Right hindlimb (tissue), 1 donor: ENCODE data around the gene CLIC4.
A peak's percentile ranks its signal among the peaks of the same experiment; 100 is the strongest.
"Not testable (repeated sequence)": the region's sequence is repeated elsewhere in the genome, so short reads cannot be mapped to it uniquely, and the experiment has no call there.

Source experiments
- DNase-seq: peaks from one replicate; pipeline ENCODE4 v3.0.0-alpha.2; 2018

Gene CLIC4

DNA sequence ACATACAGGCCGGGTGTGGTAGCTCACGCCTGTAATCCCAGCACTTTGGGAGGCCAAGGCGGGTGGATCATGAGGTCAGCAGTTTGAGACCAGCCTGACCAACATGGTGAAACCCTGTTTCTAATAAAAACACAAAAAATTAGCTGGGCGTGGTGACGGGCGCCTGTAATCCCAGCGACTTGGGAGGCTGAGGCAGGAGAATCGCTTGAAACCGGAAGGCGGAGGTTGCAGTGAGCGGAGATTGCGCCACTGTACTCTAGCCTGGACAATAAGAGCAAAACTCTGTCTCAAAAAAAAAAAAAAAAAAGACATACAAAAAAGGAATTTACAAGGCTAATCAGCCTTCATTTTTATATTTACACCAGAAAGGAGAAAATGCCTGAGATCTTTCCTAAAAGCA is 78.2 kb downstream of the CLIC4 start:
- not testable (repeated sequence) for DNase-seq

GRCh38 chr1:24825174-24825573 is 79.9 kb downstream of the CLIC4 start:
- DNase-seq: no peak

DNA sequence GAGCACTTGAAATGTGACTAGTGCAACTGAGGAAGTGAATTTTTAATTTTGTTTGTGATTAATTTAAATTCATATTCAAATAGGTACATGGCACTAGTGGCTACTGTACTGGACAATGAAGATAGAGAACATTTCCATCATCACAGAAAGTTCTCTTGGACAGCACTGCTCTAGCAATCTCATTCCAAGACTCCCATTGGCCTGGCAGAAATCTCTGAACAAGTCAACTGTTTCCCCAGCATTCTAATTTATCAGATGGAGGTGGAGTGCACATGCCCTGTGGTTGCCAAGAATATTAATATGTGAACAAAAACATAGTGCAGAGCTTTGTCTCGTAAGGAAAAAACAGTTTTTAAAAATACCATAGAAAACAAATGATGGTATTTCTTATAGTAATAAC is 81.3 kb downstream of the CLIC4 start:
- DNase-seq: no peak

- DNase-seq: no peak
These were observed 82.3 kb downstream of the CLIC4 start for GRCh38 chr1:24827379-24828135.

- DNase-seq: no peak
These were observed 83.1 kb downstream of the CLIC4 start for GRCh38 chr1:24828183-24828886.

DNA sequence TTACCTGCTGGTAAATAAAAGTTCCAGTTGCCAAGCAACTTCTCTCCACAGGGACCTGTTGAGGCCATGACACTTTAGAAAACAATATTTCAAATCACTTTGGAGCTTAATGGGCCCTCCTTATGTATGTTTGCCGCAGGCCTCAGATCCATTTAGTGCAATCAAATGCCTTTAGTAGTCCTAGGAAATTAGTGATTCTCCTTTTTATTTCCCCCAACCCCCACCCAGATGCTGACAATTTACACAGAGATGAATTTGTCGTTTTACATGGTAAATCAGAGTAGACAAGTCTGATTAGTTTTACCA is 83.6 kb downstream of the CLIC4 start:
- DNase-seq: no peak

GRCh38 chr1:24830680-24831272 is 85.5 kb downstream of the CLIC4 start:
- no peak for DNase-seq

DNA sequence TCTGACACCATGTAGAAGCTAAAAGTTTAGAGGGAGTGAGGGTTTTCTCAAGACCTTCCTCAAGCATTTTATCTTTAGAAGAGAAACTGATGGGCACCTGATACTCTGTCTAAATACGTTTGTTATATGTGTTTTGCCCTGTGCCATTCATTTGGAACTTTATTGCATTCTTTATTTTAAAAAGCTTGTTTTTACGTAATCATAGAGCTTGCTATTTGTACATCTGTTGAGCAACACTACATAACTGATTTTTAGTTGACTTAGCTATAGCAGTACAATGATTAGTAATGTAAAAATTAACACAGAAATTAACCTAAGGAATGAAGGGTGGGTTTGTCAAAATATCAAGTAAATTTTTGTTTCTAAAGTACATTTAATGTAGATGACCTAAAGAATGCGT is 96.3 kb downstream of the CLIC4 start:
- no peak for DNase-seq

DNA sequence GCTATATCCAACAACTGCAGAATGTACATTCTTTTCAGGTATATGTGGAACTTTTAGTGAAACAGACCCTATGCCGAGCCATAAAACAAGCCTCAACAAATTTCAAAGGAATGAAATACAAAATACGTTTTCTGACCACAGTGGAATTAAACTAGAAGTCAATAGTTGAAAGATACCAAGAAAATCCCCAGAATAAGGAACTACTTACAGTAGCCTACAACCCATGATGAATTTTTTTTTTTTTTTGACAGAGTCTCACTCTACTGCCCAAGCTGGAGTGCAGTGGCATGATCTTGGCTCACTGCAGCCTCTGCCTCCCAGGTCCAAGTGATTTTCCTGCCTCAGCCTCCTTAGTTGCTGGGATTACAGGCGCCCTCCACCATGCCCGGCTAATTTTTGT is 101.4 kb downstream of the CLIC4 start:
- no peak for DNase-seq

DNA sequence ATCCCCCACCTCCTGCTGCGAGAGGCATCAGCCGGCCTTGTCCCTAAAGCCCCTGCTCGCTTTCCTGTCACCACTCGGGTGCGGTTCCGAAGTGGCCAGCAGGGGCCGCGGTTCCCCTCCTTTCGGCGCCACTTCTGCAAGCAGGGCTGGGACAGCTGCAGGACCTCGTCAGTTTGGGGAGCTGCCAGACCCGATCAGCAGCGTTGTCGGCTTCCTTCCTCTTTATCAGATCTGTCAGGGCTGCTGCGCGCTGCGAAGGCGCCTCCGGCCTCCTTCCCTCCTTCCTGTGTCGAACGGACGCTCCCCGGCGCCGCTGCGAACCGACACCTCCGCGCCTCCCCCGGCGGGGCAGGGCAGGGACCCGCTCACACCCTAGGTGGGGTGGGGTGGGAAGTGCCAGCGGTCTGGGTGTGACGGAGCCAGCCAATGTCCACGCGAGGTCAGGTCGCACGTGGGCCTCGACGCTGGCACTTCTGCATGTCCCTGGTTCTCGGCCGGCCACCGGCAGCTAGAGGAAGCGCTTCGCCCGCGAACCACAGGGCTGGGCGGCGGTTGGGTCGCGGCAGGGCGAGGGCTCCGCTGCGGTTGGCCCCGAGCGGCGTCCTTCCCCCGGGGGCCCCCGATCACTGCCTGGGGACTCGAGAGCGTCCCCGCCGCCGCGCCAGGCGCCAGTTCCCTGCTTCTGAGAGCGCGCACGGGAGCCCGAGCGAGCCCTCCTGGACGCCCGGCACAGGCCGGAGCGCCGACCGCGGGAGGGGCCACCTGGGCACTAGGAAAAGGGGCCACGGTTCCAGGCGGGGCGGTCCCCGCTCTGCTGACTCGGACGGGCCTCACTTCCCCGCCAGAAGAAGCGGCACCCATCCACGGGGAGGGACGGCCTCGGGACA is 103.0 kb downstream of the CLIC4 start:
- DNase-seq: peak; percentile 95

GRCh38 chr1:24849672-24850295 is 104.5 kb downstream of the CLIC4 start:
- peak; percentile 43 for DNase-seq

- DNase-seq: no peak
These were observed 105.2 kb downstream of the CLIC4 start for GRCh38 chr1:24850328-24850920.

DNA sequence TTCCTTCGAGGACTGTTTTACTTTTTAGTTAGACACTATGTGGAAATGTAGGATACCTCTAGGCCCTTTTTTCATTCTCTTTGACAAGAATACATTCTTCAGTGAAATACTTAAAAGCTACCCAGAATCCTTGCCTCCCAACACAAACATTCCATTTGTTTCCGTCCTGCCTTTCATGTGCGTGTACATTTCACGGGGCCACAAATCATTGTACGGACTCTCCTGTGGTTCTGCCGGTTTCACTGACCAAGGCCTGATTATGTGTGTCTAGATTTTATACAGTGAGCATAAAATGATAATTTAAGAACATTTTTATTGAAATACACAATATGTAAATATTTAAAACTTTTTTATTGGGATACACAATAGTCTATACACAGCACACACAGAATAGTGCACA is 108.4 kb downstream of the CLIC4 start:
- no peak for DNase-seq

- no peak for DNase-seq
These were observed 110.2 kb downstream of the CLIC4 start for GRCh38 chr1:24855474-24855873.

GRCh38 chr1:24856787-24857506 is 111.7 kb downstream of the CLIC4 start:
- DNase-seq: no peak

- DNase-seq: no peak
These were observed 112.4 kb downstream of the CLIC4 start for GRCh38 chr1:24857507-24858133.

DNA sequence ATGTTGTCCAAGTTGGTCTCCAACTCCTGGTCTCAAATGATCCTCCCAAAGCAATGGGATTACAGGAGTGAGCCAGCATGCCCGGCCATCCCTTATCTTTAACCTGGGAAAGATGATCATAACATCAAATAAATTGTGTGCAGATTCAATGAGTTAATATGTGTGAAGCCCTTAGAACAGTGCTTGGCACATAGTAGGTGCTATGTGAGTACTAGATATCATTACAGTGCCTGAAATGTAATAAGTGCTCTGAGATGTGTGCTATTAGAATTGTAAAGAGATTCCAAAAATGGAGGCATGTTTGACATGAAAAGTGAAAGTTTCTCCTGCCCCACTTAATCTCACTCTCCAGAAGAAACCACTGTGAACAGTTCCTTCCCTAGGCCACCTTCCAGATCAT is 113.0 kb downstream of the CLIC4 start:
- no peak for DNase-seq

GRCh38 chr1:24859063-24860010 is 114.1 kb downstream of the CLIC4 start:
- DNase-seq: no peak

- no peak for DNase-seq
These were observed 115.6 kb downstream of the CLIC4 start for GRCh38 chr1:24860841-24861240.
